ENCODE data around the gene ANKRD39.

DNA sequence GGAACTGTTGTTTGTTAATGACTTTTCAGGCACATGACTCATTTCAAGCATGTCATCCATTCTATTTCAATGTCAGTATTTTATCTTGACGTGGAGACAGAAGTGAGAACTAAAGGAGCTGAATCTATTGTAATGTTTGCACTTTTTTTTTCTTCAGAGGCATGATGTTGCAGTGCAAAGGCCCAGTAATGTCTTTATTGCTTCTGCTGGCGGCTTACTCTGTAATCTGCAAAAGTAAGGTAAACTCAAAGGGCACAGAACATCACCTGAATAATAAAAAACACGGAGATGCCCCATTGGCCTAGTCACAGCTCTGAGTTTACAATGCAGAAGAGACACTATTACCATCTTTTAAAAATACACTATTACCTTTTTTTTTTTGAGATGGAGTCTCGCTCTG is 44.2 kb downstream of the ANKRD39 start:
- TF ChIP-seq POLR2AphosphoS5 (IDR thresholded peaks at IDR 0.05) (no peak), CTCF (IDR thresholded peaks at IDR 0.05) (no peak)

Measured in transverse colon (tissue), 4 donors.